GM12891 (cell line): Measurements from ENCODE around the gene TMEM190.

Source experiments
- POLR2A ChIP-seq: IDR thresholded peaks from 2 replicates; pipeline ENCODE4 v1.6.1; 2011; ENCODE audit warnings: low read depth, low read length, control low read depth
- POLR2AphosphoS5 ChIP-seq: IDR thresholded peaks from 2 replicates; pipeline ENCODE4 v1.6.1; 2011; ENCODE audit warnings: low read depth, low read length, control low read depth
- TAF1 ChIP-seq: IDR thresholded peaks from 2 replicates; pipeline ENCODE4 v1.6.1; 2011; ENCODE audit warnings: low read depth, low read length, control low read depth

DNA sequence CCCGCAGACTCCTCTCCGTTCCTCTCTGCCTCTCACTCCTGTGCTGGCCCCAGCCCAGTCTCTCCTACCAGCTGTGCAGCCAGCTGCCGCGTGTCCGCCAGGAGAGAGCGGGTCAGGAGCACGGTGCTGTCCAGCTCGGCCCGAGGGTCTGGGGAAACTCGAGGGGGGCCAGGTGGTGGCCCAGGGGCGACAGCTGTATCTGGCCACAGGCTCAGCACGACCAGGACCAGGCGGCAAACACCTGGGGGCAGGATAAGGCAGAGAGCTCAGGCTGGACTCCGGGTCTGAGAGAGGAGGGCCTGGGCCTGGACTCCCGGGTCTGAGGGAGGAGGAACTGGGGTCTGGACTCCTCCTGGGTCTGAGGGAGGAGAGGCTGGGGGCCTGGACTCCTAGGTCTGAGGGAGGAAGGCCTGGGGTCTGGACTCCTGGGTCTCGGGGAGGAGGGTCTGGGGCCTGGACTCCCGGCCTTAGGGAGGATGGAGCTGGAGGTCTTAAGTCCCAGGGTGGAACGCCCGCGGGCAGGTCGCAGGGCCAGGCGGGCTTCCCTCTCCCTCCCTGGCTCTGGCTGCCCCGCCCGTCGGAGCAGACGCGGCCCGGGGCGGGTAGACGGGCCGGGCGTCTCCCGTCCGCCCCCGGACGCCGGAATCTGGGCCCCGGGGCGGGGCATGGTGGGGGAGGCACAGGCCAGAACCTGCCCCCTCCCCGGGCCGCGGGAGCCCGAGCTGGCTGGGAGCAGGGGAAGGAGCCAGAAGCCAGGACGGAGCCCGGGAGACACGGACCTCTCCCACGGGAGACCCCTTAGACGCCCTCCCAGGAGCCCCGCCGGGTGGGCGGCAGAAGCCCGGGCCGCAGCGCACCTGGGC lies 7.7 kb upstream of the TMEM190 start:
- TF ChIP-seq POLR2A (no peak), POLR2AphosphoS5 (no peak), TAF1 (no peak)
